H7 (cell line): Measurements from ENCODE around the gene LPCAT1. TPM values are rescaled to one million over a fixed set of nuclear protein-coding genes. Genes with fewer than 3 reads are reported as not detected.

ENCODE experiments used
- DNase-seq: peaks from one replicate; pipeline ENCODE4 v3.0.0; 2012
- H3K27me3 ChIP-seq: 2 replicates; pipeline ENCODE4 v1.6.0; 2011; ENCODE audit warnings: mild to moderate bottlenecking, low read length; ENCODE audit not compliant: control insufficient read depth, insufficient read depth
- H3K36me3 ChIP-seq: replicated peaks from 2 replicates; pipeline ENCODE4 v1.5.1; 2011; ENCODE audit warnings: low read length; ENCODE audit not compliant: control insufficient read depth, insufficient read depth
- H3K4me3 ChIP-seq: 2 replicates; pipeline ENCODE4 v1.5.1; 2011; ENCODE audit warnings: low read depth, mild to moderate bottlenecking, control low read depth, low read length, moderate library complexity; ENCODE audit not compliant: insufficient read depth
- total RNA-seq: library from RNA; depleted of rRNA; stranded (reverse); fragments of >200 nt; shearing (Covaris generic); gene quantifications from 2 replicates; pipeline ENCODE4 v1.2.3, GENCODE V29; 2014

Gene LPCAT1
- total RNA-seq, 1 experiment from 2014 or later: 77.5 TPM

DNA sequence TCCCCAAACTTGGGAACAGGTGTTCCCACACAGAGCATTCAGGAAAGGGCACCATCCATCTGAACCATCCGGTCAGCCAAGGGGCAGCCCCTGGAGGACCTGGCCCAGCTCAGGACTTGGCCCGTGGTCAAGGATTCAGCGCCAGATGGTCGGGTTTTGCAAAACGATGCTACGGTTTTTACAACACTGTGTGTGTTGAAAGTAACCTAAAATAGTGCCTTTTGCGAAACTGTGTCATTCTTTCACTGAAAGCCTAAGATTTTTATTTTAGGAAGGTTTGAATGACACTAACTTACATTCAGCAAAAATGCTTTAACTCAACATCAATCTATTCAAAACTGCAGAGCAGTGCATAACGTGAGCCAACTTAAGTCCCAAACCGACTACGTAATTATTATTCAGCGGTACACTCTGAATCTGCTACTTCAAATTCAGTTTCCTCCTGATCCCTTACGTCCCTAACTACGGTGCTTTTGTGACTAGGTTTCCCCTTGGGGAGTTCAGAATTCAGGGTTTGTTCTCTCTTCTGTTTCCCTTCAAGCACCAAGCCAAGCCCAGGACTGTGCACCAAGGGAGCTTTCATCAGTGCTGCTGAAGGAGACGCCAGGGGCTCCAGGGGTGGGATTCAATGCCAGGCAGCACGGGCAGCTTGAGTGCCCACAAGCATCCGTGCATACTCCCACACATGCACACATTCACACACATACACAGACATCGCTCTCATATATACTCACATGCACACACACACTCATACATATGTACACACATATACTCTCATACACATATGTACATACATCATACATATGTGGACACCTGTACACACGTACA lies 25.8 kb downstream of the LPCAT1 start:
- Histone ChIP-seq H3K36me3 (peaks cover 10% of the 10 kb centered on the region), H3K4me3 (no peak overlapping the region), H3K27me3 (no peaks in the 10 kb centered on the region)
- DNase-seq: no peak

DNA sequence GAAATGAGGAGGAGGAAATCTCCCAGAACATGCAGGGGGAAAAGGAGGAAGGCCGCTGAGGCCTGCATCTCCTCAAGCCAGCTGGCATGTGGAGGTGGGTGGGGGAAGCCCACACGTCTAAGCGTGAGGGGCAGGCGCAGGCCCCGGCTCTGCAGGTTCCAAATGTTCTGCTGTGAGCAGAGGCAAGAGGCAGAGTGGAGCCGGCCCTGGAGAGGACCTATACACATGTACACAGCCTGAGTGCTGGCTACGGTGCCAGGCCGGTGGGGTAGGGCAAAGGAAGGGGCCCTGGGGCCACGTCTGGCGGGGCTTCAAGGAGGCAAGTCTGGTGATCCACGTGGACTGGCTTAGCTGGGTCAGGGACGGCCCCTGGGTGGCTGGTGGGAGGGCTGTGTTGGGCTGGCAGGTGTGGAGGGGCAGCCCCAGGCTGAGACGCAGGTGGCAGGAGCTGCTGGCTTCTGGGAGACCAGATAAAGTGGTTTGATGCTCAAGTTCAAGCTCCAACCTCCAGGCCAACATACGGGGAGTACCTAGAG lies 26.4 kb downstream of the LPCAT1 start:
- peaks cover 11% of the 10 kb centered on the region for H3K36me3 ChIP-seq
- H3K27me3 ChIP-seq: no peaks in the 10 kb centered on the region
- no peak overlapping the region for H3K4me3 ChIP-seq
- no peak for DNase-seq

GRCh38 chr5:1495525-1495897 lies 28.2 kb downstream of the LPCAT1 start:
- H3K36me3 ChIP-seq: peaks cover 19% of the 10 kb centered on the region
- no peak for DNase-seq
- no peaks in the 10 kb centered on the region for H3K27me3 ChIP-seq
- H3K4me3 ChIP-seq: no peak overlapping the region

GRCh38 chr5:1494780-1495524 lies 28.8 kb downstream of the LPCAT1 start:
- DNase-seq: no peak
- no peaks in the 10 kb centered on the region for H3K27me3 ChIP-seq
- H3K36me3 ChIP-seq: peaks cover 19% of the 10 kb centered on the region

DNA sequence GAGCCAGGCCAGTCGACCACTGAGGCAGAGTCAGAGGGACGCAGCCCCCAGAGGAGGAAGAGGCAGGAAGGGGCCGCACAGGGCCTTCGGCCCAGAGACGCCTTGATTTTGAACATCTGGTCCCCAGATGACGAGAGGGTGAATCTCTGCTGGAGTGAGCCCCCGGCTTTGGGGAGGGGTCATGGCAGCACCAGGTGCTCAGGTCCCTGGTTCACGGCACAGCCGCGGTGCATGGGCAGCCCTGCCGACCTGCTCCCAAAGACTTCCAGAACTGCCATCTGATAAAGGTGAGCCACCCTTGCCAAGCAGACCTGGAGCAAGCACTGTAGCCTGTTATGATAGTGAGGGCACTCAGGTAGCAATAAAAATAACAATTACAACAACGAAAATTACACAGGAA lies 29.8 kb downstream of the LPCAT1 start:
- DNase-seq: no peak
- H3K27me3 ChIP-seq: no peaks in the 10 kb centered on the region
- no peak overlapping the region for H3K4me3 ChIP-seq
- peaks cover 25% of the 10 kb centered on the region for H3K36me3 ChIP-seq

More at GRCh38 chr5:1494780-1495524, 28.8 kb downstream of the LPCAT1 start:
- no peak overlapping the region for H3K4me3 ChIP-seq

DNA sequence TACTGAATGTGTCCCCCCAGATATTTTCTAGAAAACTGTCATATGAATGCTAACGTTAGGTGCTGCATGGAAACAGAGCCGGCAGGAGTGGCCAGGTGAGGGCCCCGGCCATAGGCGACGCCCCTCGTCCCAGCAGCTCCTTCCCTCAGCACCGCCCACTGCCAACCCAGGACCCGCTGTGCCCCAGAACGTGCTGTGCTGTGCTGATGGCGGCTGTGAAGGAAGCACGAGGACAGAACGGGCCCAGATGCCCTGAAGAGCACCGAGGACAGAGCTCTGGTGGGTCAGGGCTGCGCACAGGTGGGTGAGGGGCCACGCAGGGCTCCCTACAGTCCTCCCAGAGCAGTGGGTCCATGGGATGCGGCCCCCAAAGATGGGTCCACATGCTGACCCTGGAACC lies 30.3 kb downstream of the LPCAT1 start:
- DNase-seq: no peak
- peaks cover 29% of the 10 kb centered on the region for H3K36me3 ChIP-seq
- no peak overlapping the region for H3K4me3 ChIP-seq
- H3K27me3 ChIP-seq: no peaks in the 10 kb centered on the region

DNA sequence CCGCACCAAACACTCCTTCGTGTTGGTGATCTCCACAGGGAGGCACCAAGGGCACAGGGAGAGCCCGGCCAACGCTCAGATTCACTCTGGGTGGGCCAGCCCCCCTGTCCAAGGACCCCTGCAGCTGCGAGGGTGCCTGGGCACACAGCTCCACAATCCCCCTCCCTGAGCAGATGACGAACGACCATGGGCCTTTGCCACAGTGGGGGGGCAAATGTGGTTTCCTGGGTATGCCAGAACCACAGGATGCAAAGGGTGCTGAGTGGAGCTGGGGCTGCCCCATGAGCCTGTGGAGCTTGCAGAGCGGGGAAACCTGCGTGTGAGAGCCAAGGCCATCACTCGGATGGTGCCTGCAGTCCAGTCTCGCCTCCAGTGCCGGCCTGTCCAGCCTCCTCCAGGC lies 31.0 kb downstream of the LPCAT1 start:
- no peak overlapping the region for H3K4me3 ChIP-seq
- peaks cover 32% of the 10 kb centered on the region for H3K36me3 ChIP-seq
- H3K27me3 ChIP-seq: no peaks in the 10 kb centered on the region
- DNase-seq: no peak

DNA sequence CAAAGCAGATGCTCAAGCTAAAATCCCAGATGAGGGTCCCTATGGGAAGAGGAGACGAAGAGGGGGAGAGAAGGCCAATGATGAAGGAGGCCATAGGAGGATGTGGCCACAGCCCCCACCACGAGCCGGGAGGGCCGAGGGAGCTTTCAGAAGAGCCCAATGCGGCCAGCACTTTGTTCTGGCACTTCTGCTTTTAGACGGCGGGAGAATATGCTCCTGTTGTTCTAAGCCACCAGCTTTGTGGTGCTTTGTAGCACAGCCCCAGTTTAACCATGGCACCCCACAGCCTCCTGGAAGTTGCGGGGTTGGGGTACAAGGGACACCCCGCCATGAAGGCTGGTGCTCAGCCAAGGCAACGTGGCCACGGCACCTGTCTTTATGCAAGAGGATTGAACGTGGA lies 33.4 kb downstream of the LPCAT1 start:
- no peak for DNase-seq
- Histone ChIP-seq H3K4me3 (no peak overlapping the region), H3K36me3 (peaks cover 42% of the 10 kb centered on the region), H3K27me3 (no peaks in the 10 kb centered on the region)

DNA sequence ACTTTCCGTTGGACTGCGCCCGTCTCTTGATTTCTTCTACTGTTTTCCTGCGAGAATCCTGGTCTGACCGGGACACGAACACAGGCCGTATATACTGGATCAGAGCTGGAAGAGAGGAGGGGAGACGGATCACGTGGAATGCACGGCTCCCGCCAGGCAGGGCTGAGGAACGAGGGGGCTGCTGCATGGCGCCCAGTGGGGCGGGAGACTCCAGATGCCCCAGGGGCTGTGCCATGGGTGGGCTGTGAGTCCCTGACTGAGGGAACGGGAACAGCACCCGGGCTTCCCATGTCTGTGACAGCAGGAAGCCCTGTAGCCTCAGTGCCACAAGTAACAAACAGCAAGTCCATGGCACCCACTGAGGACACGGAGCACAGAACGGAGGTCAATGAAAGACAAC lies 34.0 kb downstream of the LPCAT1 start:
- Histone ChIP-seq H3K36me3 (peaks cover 44% of the 10 kb centered on the region), H3K27me3 (no peaks in the 10 kb centered on the region), H3K4me3 (no peak overlapping the region)
- no peak for DNase-seq

- Histone ChIP-seq H3K27me3 (no peaks in the 10 kb centered on the region), H3K4me3 (no peak overlapping the region), H3K36me3 (peaks cover 42% of the 10 kb centered on the region)
- no peak for DNase-seq
These were observed 34.7 kb downstream of the LPCAT1 start for GRCh38 chr5:1488882-1489680.

DNA sequence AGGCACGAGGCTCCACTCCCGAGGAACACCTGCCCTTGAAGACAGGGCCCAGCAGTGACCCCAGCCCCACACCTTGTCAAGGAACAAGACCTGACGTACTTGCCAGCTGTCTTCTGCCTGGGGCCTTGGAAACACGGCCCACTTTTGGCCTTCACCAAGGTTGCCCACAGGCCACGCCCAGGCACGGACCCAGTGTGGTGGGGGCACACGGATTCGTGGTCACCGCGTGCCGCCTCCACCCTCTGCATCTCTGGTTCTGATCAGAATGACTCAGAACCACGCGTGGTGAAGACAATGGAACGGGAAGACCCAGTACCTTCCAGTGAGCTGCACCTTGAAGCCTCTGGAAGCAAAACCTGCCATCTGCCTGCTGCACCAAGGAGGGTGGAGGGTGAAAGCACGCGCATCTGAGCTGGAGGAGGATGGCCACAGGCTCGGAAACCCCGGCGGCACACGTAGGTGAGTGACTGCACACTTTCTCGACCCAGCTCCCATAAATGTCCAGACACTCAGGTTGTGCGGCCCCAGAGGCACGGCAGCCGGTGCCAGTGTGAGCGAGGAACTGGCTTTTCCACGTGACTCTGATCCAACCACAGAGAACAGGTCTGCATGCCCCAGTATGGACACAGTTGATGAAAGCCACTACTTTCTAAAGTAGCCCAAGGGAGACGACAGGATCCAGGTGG lies 36.5 kb downstream of the LPCAT1 start:
- DNase-seq: no peak
- H3K4me3 ChIP-seq: no peak overlapping the region
- H3K36me3 ChIP-seq: peaks cover 41% of the 10 kb centered on the region
- no peaks in the 10 kb centered on the region for H3K27me3 ChIP-seq

GRCh38 chr5:1486271-1486670 lies 37.5 kb downstream of the LPCAT1 start:
- DNase-seq: no peak
- Histone ChIP-seq H3K4me3 (no peak overlapping the region), H3K36me3 (peaks cover 38% of the 10 kb centered on the region), H3K27me3 (no peaks in the 10 kb centered on the region)

DNA sequence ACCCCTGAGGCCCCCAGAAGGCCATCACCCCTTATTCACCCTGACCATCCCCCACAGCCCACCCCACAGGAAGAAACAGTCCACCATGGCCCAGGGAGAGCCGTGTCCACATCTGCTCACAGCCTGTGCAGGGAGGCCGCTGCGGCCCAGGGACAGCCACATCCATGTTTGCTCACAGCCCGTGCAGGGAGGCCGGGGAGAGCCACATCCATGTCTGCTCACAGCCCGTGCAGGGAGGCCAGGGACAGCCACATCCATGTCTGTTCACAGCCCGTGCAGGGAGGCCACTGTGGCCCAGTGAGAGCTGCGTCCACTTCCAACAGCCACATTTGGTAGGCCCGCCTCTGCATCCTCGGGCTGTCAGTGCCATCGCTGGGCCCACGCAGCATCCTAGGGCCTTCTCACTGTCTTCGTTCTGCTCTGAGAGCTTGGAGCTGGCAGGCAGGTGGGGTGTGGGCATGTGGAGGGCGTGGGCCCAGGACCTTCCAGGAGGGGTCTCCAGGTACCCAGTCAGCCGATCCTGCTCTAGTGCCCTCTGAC lies 38.1 kb downstream of the LPCAT1 start:
- H3K4me3 ChIP-seq: no peak overlapping the region
- H3K27me3 ChIP-seq: no peaks in the 10 kb centered on the region
- DNase-seq: no peak
- peaks cover 35% of the 10 kb centered on the region for H3K36me3 ChIP-seq
